ENCODE data around the gene FN1.

FN1 gene

GRCh38 chr2:215392687-215393270 is 43.1 kb downstream of the FN1 start:
- DNase-seq (ENCODE audit: insufficient read length, low spot score) (no peak), FAIRE-seq (no peak)
- TF ChIP-seq PAX5 (IDR thresholded peaks at IDR 0.05; ENCODE audit: insufficient read depth, low read length, severe bottlenecking) (no peak), TAF1 (IDR thresholded peaks at IDR 0.05; ENCODE audit: low read depth, low read length) (no peak), POLR2AphosphoS5 (IDR thresholded peaks at IDR 0.05; ENCODE audit: low read depth, low read length) (no peak), POU2F2 (IDR thresholded peaks at IDR 0.05; ENCODE audit: low read depth, low read length) (no peak), SPI1 (IDR thresholded peaks at IDR 0.05; ENCODE audit: low read depth, low read length) (no peak), POLR2A (IDR thresholded peaks at IDR 0.05; ENCODE audit: low read depth, low read length) (no peak)

GRCh38 chr2:215392164-215392563 is 43.7 kb downstream of the FN1 start:
- DNase-seq (ENCODE audit: insufficient read length, low spot score) (no peak), FAIRE-seq (no peak)
- TF ChIP-seq POLR2A (IDR thresholded peaks at IDR 0.05; ENCODE audit: low read depth, low read length) (no peak), PAX5 (IDR thresholded peaks at IDR 0.05; ENCODE audit: insufficient read depth, low read length, severe bottlenecking) (no peak), POLR2AphosphoS5 (IDR thresholded peaks at IDR 0.05; ENCODE audit: low read depth, low read length) (no peak)

- no peak for DNase-seq (ENCODE audit: insufficient read length, low spot score)
- FAIRE-seq: no peak
- TF ChIP-seq TAF1 (IDR thresholded peaks at IDR 0.05; ENCODE audit: low read depth, low read length) (no peak), POLR2AphosphoS5 (IDR thresholded peaks at IDR 0.05; ENCODE audit: low read depth, low read length) (no peak), SPI1 (IDR thresholded peaks at IDR 0.05; ENCODE audit: low read depth, low read length) (no peak), POLR2A (IDR thresholded peaks at IDR 0.05; ENCODE audit: low read depth, low read length) (no peak), PAX5 (IDR thresholded peaks at IDR 0.05; ENCODE audit: insufficient read depth, low read length, severe bottlenecking) (no peak), POU2F2 (IDR thresholded peaks at IDR 0.05; ENCODE audit: low read depth, low read length) (no peak)
Measured at GRCh38 chr2:215391531-215391930, 44.3 kb downstream of the FN1 start.

DNA sequence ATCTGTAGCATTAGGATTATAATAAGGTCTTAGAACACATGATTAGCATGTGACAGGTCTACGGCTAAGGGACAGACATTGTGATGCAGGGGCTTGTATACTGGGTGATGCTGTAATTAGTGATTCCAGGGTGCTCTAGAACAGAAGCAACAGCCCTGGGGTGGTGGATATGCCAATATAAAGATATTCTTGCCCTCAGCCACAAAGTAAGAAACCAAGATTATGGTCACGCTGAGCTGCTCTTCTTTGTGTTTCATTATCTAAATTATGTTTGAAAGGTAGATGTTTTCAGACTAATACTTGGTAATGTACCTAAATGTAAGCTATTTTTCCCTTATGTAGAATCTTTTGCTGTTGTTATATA is 45.3 kb downstream of the FN1 start:
- TF ChIP-seq SPI1 (IDR thresholded peaks at IDR 0.05; ENCODE audit: low read depth, low read length): no peak
- TF ChIP-seq TAF1 (IDR thresholded peaks at IDR 0.05; ENCODE audit: low read depth, low read length): no peak
- TF ChIP-seq POLR2A (IDR thresholded peaks at IDR 0.05; ENCODE audit: low read depth, low read length): no peak
- TF ChIP-seq POU2F2 (IDR thresholded peaks at IDR 0.05; ENCODE audit: low read depth, low read length): no peak
- TF ChIP-seq POLR2AphosphoS5 (IDR thresholded peaks at IDR 0.05; ENCODE audit: low read depth, low read length): no peak
- no peak for TF ChIP-seq PAX5 (IDR thresholded peaks at IDR 0.05; ENCODE audit: insufficient read depth, low read length, severe bottlenecking)
- FAIRE-seq (no peak), DNase-seq (ENCODE audit: insufficient read length, low spot score) (no peak)

GRCh38 chr2:215388002-215388728 is 47.7 kb downstream of the FN1 start:
- DNase-seq (ENCODE audit: insufficient read length, low spot score) (no peak), FAIRE-seq (no peak)
- TF ChIP-seq TAF1 (IDR thresholded peaks at IDR 0.05; ENCODE audit: low read depth, low read length): no peak
- TF ChIP-seq POLR2A (IDR thresholded peaks at IDR 0.05; ENCODE audit: low read depth, low read length): no peak
- TF ChIP-seq POLR2AphosphoS5 (IDR thresholded peaks at IDR 0.05; ENCODE audit: low read depth, low read length): no peak
- no peak for TF ChIP-seq PAX5 (IDR thresholded peaks at IDR 0.05; ENCODE audit: insufficient read depth, low read length, severe bottlenecking)
- no peak for TF ChIP-seq SPI1 (IDR thresholded peaks at IDR 0.05; ENCODE audit: low read depth, low read length)
- TF ChIP-seq POU2F2 (IDR thresholded peaks at IDR 0.05; ENCODE audit: low read depth, low read length): no peak

- DNase-seq (ENCODE audit: insufficient read length, low spot score): no peak
- FAIRE-seq: no peak
- TF ChIP-seq POLR2A (IDR thresholded peaks at IDR 0.05; ENCODE audit: low read depth, low read length): no peak
- no peak for TF ChIP-seq SPI1 (IDR thresholded peaks at IDR 0.05; ENCODE audit: low read depth, low read length)
- no peak for TF ChIP-seq PAX5 (IDR thresholded peaks at IDR 0.05; ENCODE audit: insufficient read depth, low read length, severe bottlenecking)
- TF ChIP-seq POLR2AphosphoS5 (IDR thresholded peaks at IDR 0.05; ENCODE audit: low read depth, low read length): no peak
- TF ChIP-seq POU2F2 (IDR thresholded peaks at IDR 0.05; ENCODE audit: low read depth, low read length): no peak
- TF ChIP-seq TAF1 (IDR thresholded peaks at IDR 0.05; ENCODE audit: low read depth, low read length): no peak
Measured at GRCh38 chr2:215386566-215386965, 49.3 kb downstream of the FN1 start.

GRCh38 chr2:215384710-215385109 is 51.2 kb downstream of the FN1 start:
- TF ChIP-seq POLR2A (IDR thresholded peaks at IDR 0.05; ENCODE audit: low read depth, low read length) (no peak), POLR2AphosphoS5 (IDR thresholded peaks at IDR 0.05; ENCODE audit: low read depth, low read length) (no peak), TAF1 (IDR thresholded peaks at IDR 0.05; ENCODE audit: low read depth, low read length) (no peak), POU2F2 (IDR thresholded peaks at IDR 0.05; ENCODE audit: low read depth, low read length) (no peak), PAX5 (IDR thresholded peaks at IDR 0.05; ENCODE audit: insufficient read depth, low read length, severe bottlenecking) (no peak), SPI1 (IDR thresholded peaks at IDR 0.05; ENCODE audit: low read depth, low read length) (no peak)
- FAIRE-seq: no peak
- no peak for DNase-seq (ENCODE audit: insufficient read length, low spot score)

- DNase-seq (ENCODE audit: insufficient read length, low spot score) (no peak), FAIRE-seq (no peak)
- TF ChIP-seq POLR2A (IDR thresholded peaks at IDR 0.05; ENCODE audit: low read depth, low read length): no peak
- TF ChIP-seq POLR2AphosphoS5 (IDR thresholded peaks at IDR 0.05; ENCODE audit: low read depth, low read length): no peak
- no peak for TF ChIP-seq PAX5 (IDR thresholded peaks at IDR 0.05; ENCODE audit: insufficient read depth, low read length, severe bottlenecking)
- no peak for TF ChIP-seq TAF1 (IDR thresholded peaks at IDR 0.05; ENCODE audit: low read depth, low read length)
- no peak for TF ChIP-seq SPI1 (IDR thresholded peaks at IDR 0.05; ENCODE audit: low read depth, low read length)
- no peak for TF ChIP-seq POU2F2 (IDR thresholded peaks at IDR 0.05; ENCODE audit: low read depth, low read length)
Measured at GRCh38 chr2:215383652-215384279, 52.1 kb downstream of the FN1 start.

DNA sequence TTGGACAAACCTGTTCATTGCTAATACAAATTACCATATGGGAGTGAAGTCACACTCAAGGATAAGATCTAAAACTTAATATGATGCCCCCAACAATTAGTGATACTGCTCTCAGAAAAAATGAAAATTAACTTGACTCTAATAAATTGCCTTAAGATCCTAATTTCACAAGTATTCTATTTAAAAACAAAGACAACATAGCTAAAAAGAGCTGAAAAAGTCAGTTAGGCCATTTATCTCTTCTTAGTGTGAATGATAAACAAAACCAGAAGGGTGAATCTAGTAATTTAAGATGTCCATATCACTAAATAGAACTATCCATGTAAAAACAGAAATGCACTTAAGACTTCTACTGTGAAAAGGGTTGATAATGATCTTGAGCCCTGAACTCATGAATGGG is 53.4 kb downstream of the FN1 start:
- DNase-seq (ENCODE audit: insufficient read length, low spot score): no peak
- TF ChIP-seq POLR2A (IDR thresholded peaks at IDR 0.05; ENCODE audit: low read depth, low read length) (no peak), POU2F2 (IDR thresholded peaks at IDR 0.05; ENCODE audit: low read depth, low read length) (no peak), POLR2AphosphoS5 (IDR thresholded peaks at IDR 0.05; ENCODE audit: low read depth, low read length) (no peak), SPI1 (IDR thresholded peaks at IDR 0.05; ENCODE audit: low read depth, low read length) (no peak), PAX5 (IDR thresholded peaks at IDR 0.05; ENCODE audit: insufficient read depth, low read length, severe bottlenecking) (no peak), TAF1 (IDR thresholded peaks at IDR 0.05; ENCODE audit: low read depth, low read length) (no peak)
- no peak for FAIRE-seq

All from GM12891 (cell line).